ENCODE measurements around the gene RNF213. TPM values are rescaled to one million over a fixed set of nuclear protein-coding genes. Genes with fewer than 3 reads are reported as not detected.

Gene RNF213
- total and polyA plus RNA-seq, 2 of the 8 experiments (the other 6 are each of a cell fraction or from before 2014, with no cell fraction given), result 33.8 to 62.8 TPM

- no peak overlapping the region for H3K23ac ChIP-seq (ENCODE audit: insufficient read length)
- H2AK5ac ChIP-seq (ENCODE audit: low read depth, low read length), result no peak overlapping the region
- ChIA-PET CTCF (ENCODE audit: partially characterized antibody) (interaction anchor here (1.0 to 4.8 kb wide), 3 partner anchors 12 to 68 kb away, joined by 3 to 18 read pairs (median 11); no protein-coding TSS in a partner anchor), POLR2A (ENCODE audit: partially characterized antibody) (interaction anchor here (0.6 to 7.5 kb wide), 4 partner anchors 10 to 116 kb away, joined by 3 to 63 read pairs (median 6); partner anchors contain the start of gene RNF213)
- peaks cover 0 to 5% (median 1%) of the 10 kb centered on the region in 4 experiments; a peak in 3 of 8 replicates for H3K36me3 ChIP-seq (ENCODE audit: control insufficient read depth in 2 of 4, insufficient read depth in 4 of 4, low read length in 3 of 4)
- H3K79me2 ChIP-seq (ENCODE audit: control insufficient read depth in 1 of 2, insufficient read depth in 2 of 2, low read length in 2 of 2), result no peaks in the 10 kb centered on the region
- WGBS, 2 experiments (ENCODE audit: extremely low coverage in 1 of 2, insufficient coverage in 1 of 2, insufficient read length in 1 of 2, insufficient replicate concordance in 2 of 2, low coverage in 1 of 2, low lambda C conversion rate in 2 of 2, missing lambda C conversion rate in 1 of 2), result 93% methylated on average over 10 of the region's 10 CpGs; no CpG with 5 or more reads in 1 of the 2 experiments
- H2BK12ac ChIP-seq (ENCODE audit: low read depth, low read length), result no peak overlapping the region
- no peak overlapping the region for H3K27ac ChIP-seq (ENCODE audit: low read depth, low read length)
- no peak overlapping the region for H4K5ac ChIP-seq (ENCODE audit: insufficient read length, low read depth, low read length)
- no peak overlapping the region for H2BK20ac ChIP-seq (ENCODE audit: low read length)
- no peak overlapping the region for H3K4me3 ChIP-seq (ENCODE audit: extremely low read depth in 1 of 4, insufficient read depth in 2 of 4, low read depth in 3 of 4, low read length in 4 of 4)
- FAIRE-seq, result no peak
- no peak overlapping the region for H2BK120ac ChIP-seq (replicated peaks; ENCODE audit: low read depth, low read length)
- H4K91ac ChIP-seq (replicated peaks; ENCODE audit: insufficient read length, low read length), result no peak overlapping the region
- H3K9ac ChIP-seq (replicated peaks in 1 of 4; ENCODE audit: extremely low read depth in 1 of 4, low read depth in 3 of 4, low read length in 3 of 4), result no peak overlapping the region
- peaks cover 7 to 14% (median 8%) of the 10 kb centered on the region in 4 experiments for H3K4me1 ChIP-seq (replicated peaks in 1 of 4; ENCODE audit: control insufficient read depth in 3 of 4, insufficient read depth in 4 of 4, low read length in 3 of 4)
- H4K8ac ChIP-seq (ENCODE audit: extremely low read depth, insufficient read depth, low read length), result no peak overlapping the region
- H3K4me2 ChIP-seq (ENCODE audit: insufficient read depth in 1 of 2, low read depth in 2 of 2, low read length in 2 of 2), result no peak overlapping the region
- H3K56ac ChIP-seq (replicated peaks; ENCODE audit: insufficient read length, low read depth, low read length), result no peak overlapping the region
- no peak overlapping the region for H3K4ac ChIP-seq (replicated peaks; ENCODE audit: insufficient read length, low read depth, low read length)
- H3K79me1 ChIP-seq (ENCODE audit: low read depth, low read length), result peaks cover 4% of the 10 kb centered on the region; the same call in 1 of the 2 replicates
- H3K14ac ChIP-seq (ENCODE audit: insufficient read length), result no peak overlapping the region
- H3K18ac ChIP-seq (ENCODE audit: extremely low read depth, low read length), result no peak overlapping the region
- no peak overlapping the region for H2AFZ ChIP-seq (ENCODE audit: low read length)
- H3K9me3 ChIP-seq (ENCODE audit: insufficient read depth in 2 of 2, low read depth in 1 of 2, low read length in 1 of 2), result no peaks in the 10 kb centered on the region
- H4K20me1 ChIP-seq (replicated peaks in 1 of 2; ENCODE audit: control insufficient read depth in 1 of 2, insufficient read depth in 2 of 2, low read length in 2 of 2), result peaks cover 0 to 8% of the 10 kb centered on the region in 2 experiments
- H3K23me2 ChIP-seq (ENCODE audit: low read depth, low read length), result peaks cover 9% of the 10 kb centered on the region; the same call in 1 of the 2 replicates
- H3K27me3 ChIP-seq (replicated peaks in 1 of 4; ENCODE audit: control insufficient read depth in 3 of 4, extremely low read depth in 1 of 4, insufficient read depth in 3 of 4, low read length in 3 of 4), result no peaks in the 10 kb centered on the region
- H2BK5ac ChIP-seq (ENCODE audit: low read depth, low read length), result no peak overlapping the region
- no peak overlapping the region for H2BK15ac ChIP-seq (ENCODE audit: low read length)
- no peak for DNase-seq (ENCODE audit: low read depth in 1 of 2, low spot score in 2 of 2)
Measured at GRCh38 chr17:80272366-80272765, 11.7 kb downstream of the RNF213 start.

Measured in H1 (cell line).